Fibroblast of lung (primary cell): Measurements from ENCODE around the gene PRSS1.

Experiments
- EZH2 ChIP-seq: IDR thresholded peaks from 2 replicates; pipeline ENCODE4 v1.5.1; 2012; ENCODE audit warnings: low read length, control low read depth, mild to moderate bottlenecking; ENCODE audit errors: missing control alignments
- TF ChIP-seq, protein P1 (sequence below), 2 donors: IDR thresholded peaks in 1 of 2; conservative IDR thresholded peaks in 1 of 2; 1 replicate in 1 of 2; 2 replicates in 1 of 2; pipeline ENCODE4 v1.5.1; 2011 to 2012; ENCODE audit warnings: low read length in 2 of 2, control low read depth in 1 of 2, inconsistent platforms in 1 of 2, low read depth in 1 of 2, mild to moderate bottlenecking in 1 of 2

DNA sequence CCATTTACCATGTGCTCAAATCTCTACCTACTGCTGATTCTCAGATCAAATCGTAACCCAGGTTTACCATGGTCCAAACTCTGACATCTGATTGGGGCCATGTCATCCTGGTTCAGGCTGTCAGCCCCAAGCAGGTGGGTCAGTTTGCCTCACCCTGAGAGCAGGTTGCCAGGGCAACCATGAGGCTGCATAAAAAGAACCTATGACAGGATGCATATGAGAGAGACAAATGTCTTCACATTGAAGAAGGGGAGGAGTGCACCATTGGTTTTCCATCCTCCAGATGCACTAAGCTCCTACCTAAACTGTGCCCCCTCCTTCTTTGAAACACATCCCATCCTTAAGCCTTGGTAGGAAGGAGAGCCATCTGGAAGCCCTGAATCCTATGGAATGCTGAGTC, 10.2 kb downstream of the PRSS1 start:
- TF ChIP-seq, protein P1, sequence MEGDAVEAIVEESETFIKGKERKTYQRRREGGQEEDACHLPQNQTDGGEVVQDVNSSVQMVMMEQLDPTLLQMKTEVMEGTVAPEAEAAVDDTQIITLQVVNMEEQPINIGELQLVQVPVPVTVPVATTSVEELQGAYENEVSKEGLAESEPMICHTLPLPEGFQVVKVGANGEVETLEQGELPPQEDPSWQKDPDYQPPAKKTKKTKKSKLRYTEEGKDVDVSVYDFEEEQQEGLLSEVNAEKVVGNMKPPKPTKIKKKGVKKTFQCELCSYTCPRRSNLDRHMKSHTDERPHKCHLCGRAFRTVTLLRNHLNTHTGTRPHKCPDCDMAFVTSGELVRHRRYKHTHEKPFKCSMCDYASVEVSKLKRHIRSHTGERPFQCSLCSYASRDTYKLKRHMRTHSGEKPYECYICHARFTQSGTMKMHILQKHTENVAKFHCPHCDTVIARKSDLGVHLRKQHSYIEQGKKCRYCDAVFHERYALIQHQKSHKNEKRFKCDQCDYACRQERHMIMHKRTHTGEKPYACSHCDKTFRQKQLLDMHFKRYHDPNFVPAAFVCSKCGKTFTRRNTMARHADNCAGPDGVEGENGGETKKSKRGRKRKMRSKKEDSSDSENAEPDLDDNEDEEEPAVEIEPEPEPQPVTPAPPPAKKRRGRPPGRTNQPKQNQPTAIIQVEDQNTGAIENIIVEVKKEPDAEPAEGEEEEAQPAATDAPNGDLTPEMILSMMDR (conservative IDR thresholded peaks at IDR 0.05 in 1 of 2, IDR thresholded peaks at IDR 0.05 in 1 of 2; ENCODE audit: low read depth in 1 of 2, low read length in 2 of 2), result no peak
- TF ChIP-seq EZH2, result no peak
